ENCODE data around the gene PPP4R4.
"Not testable (repeated sequence)": the region's sequence is repeated elsewhere in the genome, so short reads cannot be mapped to it uniquely, and the experiment has no call there.

The PPP4R4 gene

DNA sequence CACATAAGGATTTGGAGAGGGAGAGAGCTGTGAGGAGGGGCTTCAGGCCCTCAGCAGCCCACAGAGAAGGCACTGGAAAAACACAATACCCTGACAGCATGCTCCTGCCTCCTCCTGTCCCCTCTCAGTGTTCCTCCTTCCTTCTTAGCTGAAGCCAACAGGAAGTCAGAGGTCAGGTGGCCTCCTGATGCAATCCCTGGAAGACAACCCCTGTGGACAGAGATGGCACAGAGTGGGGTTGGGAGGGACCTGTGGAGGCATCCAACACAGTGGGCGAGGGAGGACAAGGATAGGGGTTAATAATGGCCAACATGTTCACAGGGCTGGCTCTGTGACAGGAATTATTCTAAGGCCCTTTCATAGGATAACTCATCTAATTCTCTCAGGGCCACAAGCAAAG lies 29.4 kb upstream of the PPP4R4 start:
- DNase-seq = no peak

DNA sequence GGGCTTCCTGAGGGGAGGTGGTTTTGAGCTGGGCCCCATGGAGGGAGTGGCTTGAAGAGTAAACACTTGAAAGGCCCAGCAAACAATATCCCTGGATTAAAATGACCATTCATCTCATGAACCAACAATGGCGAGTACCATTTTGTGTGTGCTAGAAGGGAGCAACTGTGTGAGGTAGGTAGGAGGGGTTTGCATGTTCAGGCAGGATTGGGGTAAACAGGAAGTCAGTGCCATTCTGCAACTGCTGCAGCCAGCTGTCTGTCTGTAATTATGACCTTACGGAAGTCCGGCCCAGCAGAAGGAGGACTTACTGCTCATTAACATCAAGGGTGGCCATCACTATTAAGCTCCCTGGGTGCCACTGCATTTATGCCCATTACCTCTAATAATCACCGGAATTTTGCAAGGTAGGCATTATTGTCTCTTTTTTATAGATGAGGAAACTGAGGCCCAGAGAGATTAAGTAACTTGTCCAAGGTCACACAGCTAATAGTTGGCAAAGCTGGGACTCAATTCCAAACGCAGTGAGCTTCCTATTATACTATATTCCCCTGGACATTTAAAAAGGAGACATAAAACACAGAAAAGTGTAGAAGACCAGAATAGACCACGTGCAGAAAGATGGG lies 28.1 kb upstream of the PPP4R4 start:
- no peak for DNase-seq

DNA sequence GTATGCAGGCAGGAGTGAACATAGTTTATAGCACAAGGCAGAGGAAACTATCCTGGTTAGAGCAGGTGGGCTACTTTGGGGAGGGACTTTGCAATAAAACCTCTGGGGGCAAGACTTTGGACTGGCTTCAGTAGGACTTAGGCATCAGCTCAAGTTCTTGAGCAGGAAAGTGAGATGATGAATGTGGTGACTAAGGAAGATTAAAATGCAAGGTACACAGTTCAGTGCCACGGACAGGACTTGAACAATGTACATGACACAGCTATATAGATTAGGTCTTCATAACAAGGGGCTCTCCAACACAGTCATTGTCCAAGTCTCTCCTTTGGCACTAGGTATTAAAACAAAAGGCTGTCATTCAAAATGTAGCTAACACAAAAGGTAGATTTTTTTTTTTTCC lies 21.4 kb upstream of the PPP4R4 start:
- DNase-seq = no peak

DNA sequence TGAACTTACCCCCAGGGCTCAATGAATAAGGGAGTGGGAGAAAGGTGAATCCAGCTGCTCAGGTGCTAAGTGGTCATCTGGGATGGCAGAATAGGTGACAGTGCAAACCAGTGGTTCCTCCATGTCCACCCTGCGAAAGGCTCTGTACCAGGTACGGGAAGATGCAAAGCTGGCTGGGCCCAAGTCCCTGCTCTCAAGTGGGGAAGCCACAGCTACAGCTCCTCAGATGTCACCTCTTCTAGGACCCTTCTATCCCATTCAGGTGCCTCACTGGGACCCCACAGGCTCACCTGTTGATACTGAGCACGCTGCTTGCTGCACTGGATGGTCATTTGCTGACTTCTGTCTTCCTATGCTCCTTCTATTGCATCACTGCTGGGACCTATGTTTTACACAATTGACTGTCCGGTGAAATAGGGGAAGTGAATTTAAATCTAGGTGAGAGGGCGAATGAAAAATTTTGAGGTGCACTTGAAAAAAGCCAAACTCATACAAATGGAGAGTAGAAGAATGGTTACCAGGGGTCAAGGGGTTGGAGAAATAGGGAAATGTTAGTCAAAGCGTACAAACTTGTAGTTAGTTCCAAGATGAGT lies 20.3 kb upstream of the PPP4R4 start:
- no peak for DNase-seq

DNA sequence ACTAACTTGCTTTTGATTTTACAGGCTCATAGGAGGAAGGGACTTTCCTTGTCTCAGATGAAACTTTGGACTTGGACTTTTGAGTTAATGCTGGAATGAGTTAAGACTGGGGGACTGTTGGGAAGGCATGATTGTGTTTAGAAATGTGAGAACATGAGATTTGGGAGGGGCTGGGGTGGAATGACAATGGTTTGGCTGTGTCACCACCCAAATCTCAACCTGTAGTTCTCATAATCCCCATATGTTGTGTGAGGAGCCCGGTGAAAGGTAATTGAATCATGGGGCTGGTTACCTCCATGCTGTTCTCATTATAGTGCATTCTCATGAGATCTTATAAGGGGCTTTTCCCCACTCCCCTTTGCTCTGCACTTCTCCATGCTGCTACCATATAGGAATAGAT lies 18.0 kb upstream of the PPP4R4 start:
- DNase-seq = not testable (repeated sequence)

DNA sequence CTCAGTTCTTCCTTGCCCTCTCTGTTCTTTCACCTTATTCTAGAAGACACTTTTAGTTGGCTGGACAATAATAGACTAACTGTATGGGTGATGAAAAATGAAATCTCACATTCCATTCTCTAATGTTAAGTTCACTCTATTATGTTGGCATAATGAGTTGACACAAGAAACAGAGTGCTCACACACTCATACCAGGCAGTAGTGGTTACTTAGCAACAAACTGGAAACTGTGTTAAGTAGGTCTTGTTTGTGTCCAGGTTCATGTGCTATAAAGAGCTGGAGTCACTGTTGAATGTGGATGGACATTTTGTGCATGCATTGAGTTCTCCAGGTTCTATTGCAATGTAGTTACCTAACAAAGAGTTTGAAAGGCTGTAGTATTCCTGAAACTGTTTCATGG lies 16.9 kb upstream of the PPP4R4 start:
- no peak for DNase-seq

DNA sequence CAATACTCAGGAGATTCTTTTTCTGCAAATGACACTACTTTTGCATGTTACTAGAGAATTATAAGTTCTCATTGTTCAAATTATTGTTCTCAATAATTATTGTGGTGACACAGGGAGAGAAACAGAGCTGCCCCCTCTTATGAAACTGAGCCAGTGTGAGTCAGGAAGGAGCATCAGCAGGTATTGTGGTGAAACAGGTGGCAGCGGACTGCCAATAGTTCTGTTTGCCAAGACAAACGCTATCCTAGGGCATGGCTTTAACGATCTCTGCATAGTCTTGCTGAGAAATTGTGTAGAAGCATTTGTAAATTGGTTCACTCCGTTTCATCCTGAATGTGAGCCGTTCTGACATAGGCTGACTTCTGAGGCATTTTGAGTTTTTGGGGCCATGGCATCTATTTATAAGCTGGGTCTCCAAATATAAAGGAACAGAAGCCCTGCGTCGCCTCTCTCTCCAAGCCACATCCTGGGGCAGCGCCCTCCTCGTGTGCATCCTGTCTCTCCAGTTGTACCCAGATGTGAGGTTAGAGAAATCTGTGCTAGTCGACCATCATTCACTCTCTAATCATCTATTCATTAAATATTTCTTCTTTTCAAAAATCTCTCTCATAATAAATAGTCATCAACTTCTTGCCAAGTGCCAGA lies 15.8 kb upstream of the PPP4R4 start:
- no peak for DNase-seq

DNA sequence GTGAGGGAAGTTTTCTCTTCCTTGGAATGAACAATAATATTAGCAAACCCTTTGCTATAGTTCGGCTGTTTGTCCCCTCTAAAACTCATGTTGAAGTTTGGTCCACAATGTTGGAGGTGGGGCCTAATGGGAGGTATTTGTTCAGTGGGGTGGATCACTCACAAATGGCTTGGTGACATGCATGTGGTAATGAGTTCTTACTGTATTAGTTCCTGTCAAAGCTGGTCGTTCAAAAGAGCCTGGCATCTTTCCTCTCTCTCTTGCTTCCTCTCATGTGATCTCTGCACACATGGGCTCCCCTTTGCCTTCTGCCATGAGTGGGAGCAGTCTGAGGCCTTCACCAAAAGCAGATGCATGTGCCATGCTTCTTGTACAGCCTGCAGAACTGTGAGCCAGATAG lies 13.1 kb upstream of the PPP4R4 start:
- no peak for DNase-seq

DNA sequence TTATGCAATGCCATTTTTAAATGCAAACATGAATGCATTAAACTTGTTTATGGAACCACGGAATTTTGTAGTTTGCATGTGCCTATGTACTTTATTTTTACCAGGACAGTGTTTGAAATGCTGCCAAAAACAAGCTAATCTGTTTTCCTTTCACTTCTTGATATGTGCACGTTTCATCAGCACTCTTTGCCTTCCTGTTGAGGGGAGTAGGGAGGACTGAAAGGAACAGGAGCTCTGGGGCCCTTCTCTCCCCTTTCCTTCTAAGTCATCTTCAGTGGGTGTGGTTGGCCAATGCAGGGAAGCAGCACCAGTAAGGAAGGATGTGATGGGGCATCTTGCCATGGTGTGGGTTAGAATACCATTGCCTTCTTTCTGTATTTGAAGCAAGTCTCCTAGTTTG lies 12.1 kb upstream of the PPP4R4 start:
- no peak for DNase-seq

DNA sequence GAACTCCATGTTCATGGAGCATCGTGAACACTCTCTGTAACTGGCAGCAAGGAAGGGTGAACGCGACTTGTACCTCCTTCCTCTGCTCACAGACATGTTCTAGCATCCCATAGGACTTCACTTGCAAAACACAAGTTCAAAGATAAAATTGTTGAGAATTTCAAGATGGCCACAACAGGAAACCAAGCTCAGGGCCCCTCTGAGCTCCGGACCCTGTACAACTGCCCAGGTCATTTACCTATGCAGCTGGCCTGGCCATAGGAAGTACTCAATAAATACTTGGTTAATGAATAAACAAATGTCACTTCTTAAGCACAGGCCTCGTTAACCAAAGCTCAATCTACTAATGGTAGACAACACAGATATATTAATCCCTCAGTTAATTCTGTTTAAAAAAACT lies 11.7 kb upstream of the PPP4R4 start:
- no peak for DNase-seq

DNA sequence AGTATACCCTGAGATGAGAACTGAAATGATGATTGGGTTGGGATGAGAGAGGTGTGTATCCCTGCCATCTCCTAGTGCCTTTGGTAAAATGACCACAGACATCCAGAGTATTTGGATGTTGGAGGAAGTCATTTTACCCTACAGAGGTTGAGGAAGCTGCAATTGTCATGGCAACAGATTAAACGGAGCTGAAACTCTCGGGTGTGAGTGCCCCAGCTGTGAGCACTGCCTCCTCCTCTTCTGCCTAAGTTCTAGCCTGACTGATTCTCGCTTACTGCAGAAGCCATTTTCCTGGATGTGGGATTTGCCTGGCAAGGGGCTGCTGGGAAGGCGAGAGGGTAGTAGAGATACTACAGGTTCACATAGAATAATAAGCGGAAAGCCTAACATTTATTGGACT lies 10.3 kb upstream of the PPP4R4 start:
- DNase-seq = no peak

DNA sequence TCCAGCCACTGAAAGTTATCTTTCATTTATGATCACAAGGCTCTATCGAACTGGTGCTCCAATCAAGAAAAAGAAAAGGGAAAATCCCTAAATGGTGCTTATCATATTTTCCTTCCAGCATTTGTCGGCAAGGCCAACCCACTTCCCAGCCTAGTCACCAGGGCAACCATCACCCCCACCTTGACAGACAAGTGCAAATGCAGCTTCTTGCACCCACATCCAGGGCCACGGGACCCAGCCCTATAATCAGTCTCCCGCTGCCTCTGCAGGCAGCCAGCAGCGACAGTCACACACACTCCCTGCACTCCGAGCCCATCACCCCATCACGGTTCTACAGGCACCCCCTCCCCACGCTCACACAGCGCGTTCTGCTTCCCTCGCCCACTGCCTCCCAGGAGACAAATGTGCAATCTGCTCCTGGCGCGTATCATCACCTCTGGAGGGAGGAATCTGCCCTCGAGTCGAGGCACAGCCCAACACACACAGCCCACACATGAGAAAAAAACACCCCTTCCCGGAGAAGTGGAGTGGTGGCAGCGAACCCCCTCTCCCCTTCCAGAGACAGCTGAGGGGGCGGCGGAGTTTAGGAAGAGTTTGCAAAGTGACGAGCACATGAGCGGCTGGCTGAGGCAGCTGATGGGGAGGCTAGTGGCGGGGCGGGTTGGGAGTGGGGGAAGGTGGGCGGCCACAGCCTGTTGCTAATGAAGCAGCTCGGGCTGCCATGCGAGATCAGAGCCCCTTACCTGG lies 9.3 kb upstream of the PPP4R4 start:
- DNase-seq = no peak

DNA sequence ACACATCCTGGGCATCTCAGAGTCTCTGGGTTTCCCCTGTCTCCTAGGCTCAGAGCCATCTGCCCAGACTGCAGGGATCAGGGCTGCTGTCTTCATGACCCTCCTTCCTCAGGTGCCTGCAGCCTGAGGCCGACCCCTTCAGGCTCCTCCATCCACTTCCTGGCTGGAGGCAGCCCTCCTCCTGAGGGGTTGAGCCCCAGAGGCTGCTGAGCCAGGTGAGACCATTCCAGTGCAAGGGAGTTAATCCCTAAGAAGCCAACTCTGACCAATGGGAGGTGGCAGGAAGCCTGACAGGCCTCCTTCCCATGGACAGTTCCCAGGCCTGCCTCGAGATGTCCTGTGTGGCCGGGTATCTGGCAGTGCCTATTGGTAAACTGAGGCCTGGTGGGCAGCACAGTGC lies 8.4 kb upstream of the PPP4R4 start:
- DNase-seq = no peak

DNA sequence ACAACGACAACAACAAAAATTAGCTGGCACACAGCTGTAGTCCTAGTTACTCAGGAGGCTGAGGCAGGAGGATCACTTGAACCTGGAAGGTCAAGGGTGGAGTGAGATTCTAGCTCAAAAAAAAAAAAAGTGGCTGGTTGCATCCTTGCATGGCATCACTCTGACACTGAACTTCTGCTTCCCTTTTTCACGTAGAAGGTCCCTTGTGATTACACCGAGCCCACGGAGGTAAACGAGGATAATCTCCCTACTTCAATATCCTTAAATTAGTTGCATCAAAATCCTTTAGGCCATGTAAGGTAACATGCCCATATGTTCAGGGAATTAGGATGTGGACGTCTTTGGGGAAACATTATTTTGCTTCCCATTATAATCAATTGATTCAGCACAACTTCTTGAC lies 4.0 kb upstream of the PPP4R4 start:
- DNase-seq = no peak

DNA sequence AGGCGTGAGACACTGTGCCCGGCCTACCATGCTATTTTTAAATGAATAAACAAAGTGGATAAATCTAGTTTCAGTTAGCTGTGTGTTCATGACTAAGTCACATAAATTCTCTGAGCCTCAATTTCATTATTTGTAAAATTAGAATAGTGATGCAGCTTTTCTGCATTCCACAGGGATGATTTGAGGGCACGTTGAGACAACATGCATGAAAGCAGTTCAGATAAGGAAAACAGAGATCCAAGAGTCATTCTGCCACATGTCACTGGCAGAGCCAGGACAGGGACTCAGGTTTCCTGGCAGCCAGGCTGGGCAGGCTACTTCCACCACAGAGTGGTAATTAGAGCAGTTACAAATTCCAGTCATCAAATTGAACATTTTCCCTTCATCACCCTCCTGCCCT lies 2.9 kb upstream of the PPP4R4 start:
- no peak for DNase-seq

DNA sequence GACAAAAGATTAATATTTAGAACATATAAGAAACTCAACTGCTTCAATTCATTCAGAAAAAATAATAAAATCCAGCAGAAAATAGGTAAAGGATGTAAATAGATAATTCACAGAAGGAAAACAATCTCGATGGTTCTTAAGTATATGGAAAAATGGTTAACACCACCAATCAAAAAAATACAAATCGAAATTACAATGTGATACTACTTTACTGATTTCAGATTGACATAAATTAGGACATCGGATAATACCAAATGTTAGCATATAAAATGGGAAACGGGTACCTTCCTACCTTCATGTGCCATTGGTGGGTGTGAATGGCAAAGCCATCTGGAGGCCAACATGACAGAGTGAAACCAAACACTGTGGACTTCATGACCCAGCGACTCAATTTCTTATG lies 1.6 kb upstream of the PPP4R4 start:
- DNase-seq = no peak

DNA sequence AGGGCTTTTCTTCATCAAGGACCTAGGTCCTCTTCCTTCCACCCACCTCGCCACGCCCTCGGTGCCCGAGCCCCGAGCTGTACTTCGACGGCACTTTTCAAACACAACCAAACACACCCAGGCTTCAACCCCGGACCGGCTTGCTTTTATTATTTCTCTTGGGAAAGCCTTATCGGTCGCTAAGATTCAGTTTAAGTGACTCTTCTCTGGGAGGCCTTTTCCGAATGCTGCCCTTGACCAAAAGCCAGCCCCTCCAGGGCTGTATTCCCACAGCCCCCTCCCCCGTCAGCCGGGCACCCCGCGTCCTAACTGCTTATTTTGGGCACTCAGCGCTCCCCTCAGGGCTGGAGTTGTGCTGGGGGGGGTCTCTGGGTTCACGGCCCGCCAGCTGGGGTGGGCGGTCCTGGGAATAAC lies 644 bp upstream of the PPP4R4 start:
- DNase-seq = no peak

DNA sequence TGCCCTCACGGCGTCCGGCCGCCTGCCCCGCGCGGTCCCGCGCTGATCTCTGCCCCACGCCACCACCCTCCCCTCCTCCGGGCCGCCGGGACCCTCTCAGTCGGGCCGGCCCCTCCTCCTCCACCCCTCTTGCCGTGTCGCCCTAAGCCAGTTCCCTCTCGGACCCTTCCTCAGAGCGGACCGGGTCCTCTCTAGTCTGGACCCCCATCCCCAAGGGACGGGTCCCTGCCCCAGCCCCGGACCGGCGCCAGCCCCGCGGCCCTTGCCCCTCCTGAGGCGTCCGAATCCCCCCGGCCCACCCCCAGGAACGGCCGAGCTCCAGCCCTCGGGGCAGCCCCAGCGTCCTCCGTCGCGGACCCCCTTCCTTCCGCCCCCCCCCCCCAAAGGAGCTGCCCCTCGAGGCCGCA lies 485 bp downstream of the PPP4R4 start:
- no peak for DNase-seq

DNA sequence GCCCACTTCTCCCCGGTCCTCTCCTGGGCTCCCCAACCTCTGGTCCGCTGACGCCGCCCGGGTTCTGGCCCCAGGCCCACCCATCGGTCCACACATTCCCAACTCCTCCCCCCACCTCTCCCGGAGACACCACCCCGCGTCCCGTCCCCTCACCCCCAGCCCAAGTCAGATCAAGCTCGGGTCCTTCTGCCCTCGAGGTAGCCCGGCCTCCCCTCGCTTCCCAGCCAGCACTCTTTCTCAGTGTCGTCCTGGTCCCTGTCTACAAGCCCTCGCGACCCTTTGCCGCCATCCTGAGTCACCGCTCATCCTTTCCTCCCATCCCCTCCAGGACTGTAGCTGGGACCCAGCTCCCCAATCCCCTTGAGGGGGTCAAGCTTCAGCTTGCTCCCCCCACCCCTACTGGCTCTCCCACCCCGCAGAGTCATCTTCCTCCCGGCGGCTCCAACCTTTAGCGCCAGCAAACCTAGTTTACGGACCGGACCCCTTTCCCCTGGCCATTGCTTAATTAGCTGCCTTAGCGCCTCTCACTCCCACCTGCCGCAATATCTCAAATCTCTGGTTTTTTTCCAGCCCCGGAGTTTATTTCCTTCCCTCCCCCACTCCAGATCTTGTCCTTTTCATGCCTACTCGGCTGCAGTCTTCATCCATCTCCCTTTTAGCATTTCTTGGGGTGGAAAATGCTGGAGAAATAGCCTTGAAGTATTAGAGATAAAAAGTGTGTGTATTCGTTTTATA lies 1.1 kb downstream of the PPP4R4 start:
- no peak for DNase-seq

DNA sequence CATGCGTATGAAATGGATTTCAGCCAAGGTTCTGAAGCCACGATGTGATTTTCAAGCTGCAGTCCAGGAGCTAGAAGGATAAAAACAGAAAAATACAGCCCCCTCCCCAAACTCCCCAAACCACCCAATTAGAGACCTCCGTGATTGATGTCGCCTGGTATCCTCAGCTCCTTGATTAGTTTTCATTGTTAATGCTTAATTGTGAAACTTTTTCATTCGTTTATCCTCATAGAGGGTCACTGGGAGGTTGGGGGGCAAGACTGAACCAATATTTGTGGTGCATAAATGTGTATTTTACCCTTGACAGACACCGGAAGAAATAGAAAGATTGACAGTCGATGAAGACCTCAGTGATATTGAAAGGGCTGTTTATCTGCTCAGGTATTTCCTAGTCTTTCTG lies 1.6 kb downstream of the PPP4R4 start:
- no peak for DNase-seq

DNA sequence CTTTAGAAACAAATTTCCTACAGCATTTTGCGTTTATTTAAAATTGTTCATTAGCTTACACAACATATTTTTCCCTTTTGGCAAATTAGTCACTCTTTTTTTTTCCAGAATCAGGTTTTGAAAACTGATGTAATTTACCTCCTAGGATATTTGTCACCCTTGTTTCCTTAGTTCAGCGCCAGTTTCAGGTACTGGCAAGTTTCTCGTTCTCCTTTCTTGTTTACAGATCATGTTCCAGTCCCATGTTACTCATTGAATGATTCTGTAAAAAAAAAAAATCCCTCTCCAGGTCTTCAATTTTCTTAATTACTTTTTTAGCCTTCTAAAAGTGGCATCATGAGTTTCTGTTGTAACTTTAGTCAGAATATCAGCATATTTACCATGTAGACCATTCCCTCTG lies 2.7 kb downstream of the PPP4R4 start:
- DNase-seq = no peak

DNA sequence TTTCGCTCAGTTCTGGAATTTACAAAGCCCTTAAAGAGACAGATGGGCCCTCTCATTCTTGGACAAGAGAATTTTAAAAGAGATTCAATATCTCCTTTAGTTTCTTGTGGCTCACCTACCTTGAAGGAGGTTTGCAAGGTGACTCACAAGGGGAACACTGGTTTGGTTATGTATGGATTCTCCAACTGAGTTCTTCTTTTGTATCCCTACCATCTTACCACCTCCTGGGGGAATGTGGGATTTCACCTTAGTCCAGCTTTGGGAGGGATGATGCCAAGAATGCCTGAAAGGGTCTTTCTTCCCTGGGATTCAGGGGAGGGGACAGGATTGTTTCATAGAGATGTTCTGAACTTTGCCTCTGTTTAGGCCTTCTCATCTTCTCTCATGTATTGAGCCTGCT lies 3.7 kb downstream of the PPP4R4 start:
- no peak for DNase-seq

DNA sequence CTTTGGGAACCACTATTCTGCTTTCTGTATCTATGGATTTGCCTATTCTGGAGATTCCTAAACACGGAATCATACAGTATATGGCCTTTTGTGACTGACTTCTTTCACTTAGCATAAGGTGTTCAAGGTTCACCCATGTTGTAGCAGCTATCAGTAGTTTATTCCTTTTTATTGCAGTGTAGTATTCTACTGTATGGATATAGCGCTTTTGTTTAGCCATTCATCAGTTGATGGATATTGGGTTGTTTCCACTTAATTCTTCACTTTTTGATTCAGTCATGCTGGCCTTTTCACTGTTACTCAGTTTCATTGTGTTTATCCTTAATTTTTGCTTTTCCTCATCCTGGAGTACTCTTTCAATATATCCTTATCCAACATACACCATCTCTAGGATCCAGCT lies 5.1 kb downstream of the PPP4R4 start:
- DNase-seq = no peak

Data from T1000 (cell line).